Hepatocyte (in vitro differentiated cells): ENCODE results near the gene YIF1B.

Experiments
- EZH2 ChIP-seq: fragments of 200-600 bp; sonication (generic); IDR thresholded peaks from 2 replicates; pipeline ENCODE4 v1.6.1; 2016; ENCODE audit warnings: antibody characterized with exemption, mild to moderate bottlenecking, borderline replicate concordance
- TF ChIP-seq, protein P1 (sequence below): fragments of 200-600 bp; sonication (generic); IDR thresholded peaks from 2 replicates; pipeline ENCODE4 v1.5.1; 2016; ENCODE audit warnings: antibody characterized with exemption, mild to moderate bottlenecking; ENCODE audit not compliant: poor library complexity

GRCh38 chr19:38317104-38317612, 1.4 kb upstream of the YIF1B start:
- no peak for TF ChIP-seq EZH2
- TF ChIP-seq, protein P1, sequence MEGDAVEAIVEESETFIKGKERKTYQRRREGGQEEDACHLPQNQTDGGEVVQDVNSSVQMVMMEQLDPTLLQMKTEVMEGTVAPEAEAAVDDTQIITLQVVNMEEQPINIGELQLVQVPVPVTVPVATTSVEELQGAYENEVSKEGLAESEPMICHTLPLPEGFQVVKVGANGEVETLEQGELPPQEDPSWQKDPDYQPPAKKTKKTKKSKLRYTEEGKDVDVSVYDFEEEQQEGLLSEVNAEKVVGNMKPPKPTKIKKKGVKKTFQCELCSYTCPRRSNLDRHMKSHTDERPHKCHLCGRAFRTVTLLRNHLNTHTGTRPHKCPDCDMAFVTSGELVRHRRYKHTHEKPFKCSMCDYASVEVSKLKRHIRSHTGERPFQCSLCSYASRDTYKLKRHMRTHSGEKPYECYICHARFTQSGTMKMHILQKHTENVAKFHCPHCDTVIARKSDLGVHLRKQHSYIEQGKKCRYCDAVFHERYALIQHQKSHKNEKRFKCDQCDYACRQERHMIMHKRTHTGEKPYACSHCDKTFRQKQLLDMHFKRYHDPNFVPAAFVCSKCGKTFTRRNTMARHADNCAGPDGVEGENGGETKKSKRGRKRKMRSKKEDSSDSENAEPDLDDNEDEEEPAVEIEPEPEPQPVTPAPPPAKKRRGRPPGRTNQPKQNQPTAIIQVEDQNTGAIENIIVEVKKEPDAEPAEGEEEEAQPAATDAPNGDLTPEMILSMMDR = no peak
